Activated CD8-positive, alpha-beta memory T cell treated with anti-CD3 and anti-CD28 coated beads for 48 hours (primary cell): ENCODE results near the gene PPARA.
"Not testable (repeated sequence)": the region's sequence is repeated elsewhere in the genome, so short reads cannot be mapped to it uniquely, and the experiment has no call there.

ENCODE experiments used
- DNase-seq, 3 experiments: peaks; one replicate each; pipeline ENCODE4 v3.0.0-alpha.2; 2020; ENCODE audit warnings: low read depth in 2 of 3, low spot score in 2 of 3

Gene PPARA

GRCh38 chr22:46125816-46126765 lies 24.2 kb upstream of the PPARA start:
- no peak for DNase-seq

GRCh38 chr22:46126853-46127385 lies 23.4 kb upstream of the PPARA start:
- no peak for DNase-seq

- no peak for DNase-seq
Measured at GRCh38 chr22:46127556-46127955, 22.8 kb upstream of the PPARA start.

- no peak for DNase-seq
Measured at GRCh38 chr22:46128606-46129005, 21.7 kb upstream of the PPARA start.

- no peak for DNase-seq
Measured at GRCh38 chr22:46129390-46130041, 20.8 kb upstream of the PPARA start.

GRCh38 chr22:46131151-46131587 lies 19.2 kb upstream of the PPARA start:
- DNase-seq, result no peak

GRCh38 chr22:46132193-46132829 lies 18.0 kb upstream of the PPARA start:
- DNase-seq, result not testable (repeated sequence)

- no peak for DNase-seq
Measured at GRCh38 chr22:46132830-46133587, 17.3 kb upstream of the PPARA start.

- no peak for DNase-seq
Measured at GRCh38 chr22:46133588-46133855, 16.8 kb upstream of the PPARA start.

GRCh38 chr22:46134111-46134705 lies 16.1 kb upstream of the PPARA start:
- DNase-seq, result no peak

- no peak for DNase-seq
Measured at GRCh38 chr22:46135611-46136485, 14.5 kb upstream of the PPARA start.

- DNase-seq, result no peak
Measured at GRCh38 chr22:46136486-46137217, 13.7 kb upstream of the PPARA start.

- no peak for DNase-seq
Measured at GRCh38 chr22:46137218-46137766, 13.0 kb upstream of the PPARA start.

- no peak for DNase-seq
Measured at GRCh38 chr22:46138058-46138797, 12.1 kb upstream of the PPARA start.

GRCh38 chr22:46139417-46139816 lies 10.9 kb upstream of the PPARA start:
- DNase-seq, result not testable (repeated sequence)

GRCh38 chr22:46139895-46140350 lies 10.4 kb upstream of the PPARA start:
- no peak for DNase-seq

GRCh38 chr22:46140989-46141928 lies 9.1 kb upstream of the PPARA start:
- no peak for DNase-seq
